Measurements from ENCODE around the gene P2RX4. TPM values are rescaled to one million over a fixed set of nuclear protein-coding genes. Genes with fewer than 3 reads are reported as not detected.
A peak's percentile ranks its signal among the peaks of the same experiment; 100 is the strongest.
"Not testable (repeated sequence)": the region's sequence is repeated elsewhere in the genome, so short reads cannot be mapped to it uniquely, and the experiment has no call there.

Gene P2RX4
- total RNA-seq, 2 donors from 2014 or later: 11.5 to 21.1 TPM

DNA sequence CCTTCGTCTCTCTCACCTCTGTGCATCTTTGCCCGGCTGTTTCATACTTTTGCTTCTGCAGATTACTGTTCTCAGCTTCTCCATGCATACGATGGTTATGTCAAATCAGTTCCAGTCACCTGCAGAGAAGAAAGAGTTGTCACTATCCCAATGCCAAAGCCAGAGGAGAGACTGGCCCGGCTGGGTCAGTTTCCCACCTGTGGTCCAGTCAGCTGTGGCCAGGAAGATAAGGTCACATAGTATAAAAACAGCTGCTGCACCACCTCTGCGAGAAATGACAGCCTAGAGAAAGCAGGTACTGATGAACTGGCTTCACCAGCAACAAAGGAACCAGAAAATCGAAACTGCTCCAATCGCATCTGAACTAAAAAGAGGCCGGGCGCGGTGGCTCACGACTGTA is 6.4 kb upstream of the P2RX4 start:
- DNase-seq: no peak
- Histone ChIP-seq H3K4me1 (ENCODE audit: control insufficient read depth, insufficient read depth, low read length) (no peaks in the 10 kb centered on the region), H3K9ac (ENCODE audit: extremely low read depth, low read length, poor library complexity, severe bottlenecking) (no peak overlapping the region), H3K36me3 (ENCODE audit: control insufficient read depth, insufficient read depth, low read length) (no peaks in the 10 kb centered on the region), H3K27ac (ENCODE audit: low read depth, low read length) (no peak overlapping the region), H3K27me3 (ENCODE audit: control insufficient read depth, insufficient read depth, low read length, poor library complexity, severe bottlenecking) (no peaks in the 10 kb centered on the region), H3K4me3 (ENCODE audit: low read length) (no peak overlapping the region), H3K9me3 (ENCODE audit: control insufficient read depth, low read length) (no peaks in the 10 kb centered on the region)
- Mint-ChIP-seq H3K36me3 (ENCODE audit: low read depth) (no peaks in the 10 kb centered on the region), H3K27me3 (ENCODE audit: insufficient read depth) (peaks cover 11% of the 10 kb centered on the region), H3K27ac (no peak overlapping the region), H3K9me3 (no peaks in the 10 kb centered on the region), H3K4me3 (no peak overlapping the region), H3K4me1 (peaks cover 11% of the 10 kb centered on the region)
- TF ChIP-seq, protein P1, sequence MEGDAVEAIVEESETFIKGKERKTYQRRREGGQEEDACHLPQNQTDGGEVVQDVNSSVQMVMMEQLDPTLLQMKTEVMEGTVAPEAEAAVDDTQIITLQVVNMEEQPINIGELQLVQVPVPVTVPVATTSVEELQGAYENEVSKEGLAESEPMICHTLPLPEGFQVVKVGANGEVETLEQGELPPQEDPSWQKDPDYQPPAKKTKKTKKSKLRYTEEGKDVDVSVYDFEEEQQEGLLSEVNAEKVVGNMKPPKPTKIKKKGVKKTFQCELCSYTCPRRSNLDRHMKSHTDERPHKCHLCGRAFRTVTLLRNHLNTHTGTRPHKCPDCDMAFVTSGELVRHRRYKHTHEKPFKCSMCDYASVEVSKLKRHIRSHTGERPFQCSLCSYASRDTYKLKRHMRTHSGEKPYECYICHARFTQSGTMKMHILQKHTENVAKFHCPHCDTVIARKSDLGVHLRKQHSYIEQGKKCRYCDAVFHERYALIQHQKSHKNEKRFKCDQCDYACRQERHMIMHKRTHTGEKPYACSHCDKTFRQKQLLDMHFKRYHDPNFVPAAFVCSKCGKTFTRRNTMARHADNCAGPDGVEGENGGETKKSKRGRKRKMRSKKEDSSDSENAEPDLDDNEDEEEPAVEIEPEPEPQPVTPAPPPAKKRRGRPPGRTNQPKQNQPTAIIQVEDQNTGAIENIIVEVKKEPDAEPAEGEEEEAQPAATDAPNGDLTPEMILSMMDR (conservative IDR thresholded peaks at IDR 0.05): no peak
- 84 to 86% methylated on average over 11 of the region's 11 CpGs for WGBS, 2 experiments (ENCODE audit: insufficient coverage in 1 of 2, insufficient read length in 1 of 2)

DNA sequence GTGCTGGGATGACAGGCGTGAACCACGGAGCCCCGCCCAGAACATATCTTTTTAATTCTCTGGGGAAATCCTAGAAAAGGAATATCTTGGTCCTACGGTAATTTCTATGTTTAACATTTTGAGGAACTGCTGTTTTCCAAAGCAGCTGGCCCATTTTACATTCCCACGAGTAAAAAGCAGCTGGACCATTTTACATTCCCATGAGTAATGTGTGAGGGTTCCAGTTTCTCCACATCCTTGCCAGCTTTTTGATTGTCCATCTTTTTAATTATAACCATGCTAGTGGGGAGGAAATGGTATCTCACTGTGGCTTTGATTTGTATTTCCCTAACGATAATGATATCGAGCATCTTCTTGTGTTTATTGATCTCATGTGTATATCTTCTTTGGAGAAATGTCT is 4.4 kb upstream of the P2RX4 start:
- peaks cover 21% of the 10 kb centered on the region for H3K27me3 Mint-ChIP-seq (ENCODE audit: insufficient read depth)

GRCh38 chr12:121208571-121208970 is 1.4 kb upstream of the P2RX4 start:
- WGBS, 2 experiments (ENCODE audit: insufficient coverage in 1 of 2, insufficient read length in 1 of 2): 95% methylated on average over 9 to 10 of the region's 10 CpGs
- peaks cover 21% of the 10 kb centered on the region for H3K27me3 Mint-ChIP-seq (ENCODE audit: insufficient read depth)
- not testable (repeated sequence) for DNase-seq; H3K4me3 ChIP-seq (ENCODE audit: low read length); H3K27ac Mint-ChIP-seq; H3K9me3 Mint-ChIP-seq; H3K4me1 ChIP-seq (ENCODE audit: control insufficient read depth, insufficient read depth, low read length); H3K27me3 ChIP-seq (ENCODE audit: control insufficient read depth, insufficient read depth, low read length, poor library complexity, severe bottlenecking); H3K27ac ChIP-seq (ENCODE audit: low read depth, low read length); H3K4me1 Mint-ChIP-seq; H3K4me3 Mint-ChIP-seq; H3K9ac ChIP-seq (ENCODE audit: extremely low read depth, low read length, poor library complexity, severe bottlenecking); H3K36me3 Mint-ChIP-seq (ENCODE audit: low read depth); H3K9me3 ChIP-seq (ENCODE audit: control insufficient read depth, low read length); H3K36me3 ChIP-seq (ENCODE audit: control insufficient read depth, insufficient read depth, low read length)

More for the DNA sequence above, 4.4 kb upstream of the P2RX4 start:
- Histone ChIP-seq H3K9me3 (ENCODE audit: control insufficient read depth, low read length) (no peaks in the 10 kb centered on the region), H3K27me3 (ENCODE audit: control insufficient read depth, insufficient read depth, low read length, poor library complexity, severe bottlenecking) (no peaks in the 10 kb centered on the region), H3K36me3 (ENCODE audit: control insufficient read depth, insufficient read depth, low read length) (no peaks in the 10 kb centered on the region), H3K9ac (ENCODE audit: extremely low read depth, low read length, poor library complexity, severe bottlenecking) (no peak overlapping the region), H3K4me1 (ENCODE audit: control insufficient read depth, insufficient read depth, low read length) (no peaks in the 10 kb centered on the region), H3K27ac (ENCODE audit: low read depth, low read length) (no peak overlapping the region), H3K4me3 (ENCODE audit: low read length) (no peak overlapping the region)
- 90 to 91% methylated on average over 6 to 7 of the region's 7 CpGs for WGBS, 2 experiments (ENCODE audit: insufficient coverage in 1 of 2, insufficient read length in 1 of 2)
- no peak overlapping the region for H3K4me3 Mint-ChIP-seq
- peaks cover 11% of the 10 kb centered on the region for H3K4me1 Mint-ChIP-seq
- TF ChIP-seq, protein P1 (conservative IDR thresholded peaks at IDR 0.05): no peak
- H3K27ac Mint-ChIP-seq: no peak overlapping the region
- no peaks in the 10 kb centered on the region for H3K36me3 Mint-ChIP-seq (ENCODE audit: low read depth)
- H3K9me3 Mint-ChIP-seq: no peaks in the 10 kb centered on the region
- no peak for DNase-seq

GRCh38 chr12:121209221-121209620 is 708 bp upstream of the P2RX4 start:
- no peak overlapping the region for H3K9ac ChIP-seq (ENCODE audit: extremely low read depth, low read length, poor library complexity, severe bottlenecking)
- no peak overlapping the region for H3K27ac ChIP-seq (ENCODE audit: low read depth, low read length)

More at GRCh38 chr12:121209221-121209620, 708 bp upstream of the P2RX4 start:
- Mint-ChIP-seq H3K9me3 (no peaks in the 10 kb centered on the region), H3K27me3 (ENCODE audit: insufficient read depth) (peaks cover 19% of the 10 kb centered on the region), H3K4me3 (peak overlapping the region; percentile 76), H3K4me1 (peaks cover 3% of the 10 kb centered on the region), H3K27ac (no peak overlapping the region), H3K36me3 (ENCODE audit: low read depth) (peaks cover 3% of the 10 kb centered on the region)
- WGBS, 2 experiments (ENCODE audit: insufficient coverage in 1 of 2, insufficient read length in 1 of 2): 90 to 91% methylated on average over 14 to 15 of the region's 15 CpGs
- DNase-seq: no peak
- Histone ChIP-seq H3K27me3 (ENCODE audit: control insufficient read depth, insufficient read depth, low read length, poor library complexity, severe bottlenecking) (no peaks in the 10 kb centered on the region), H3K9me3 (ENCODE audit: control insufficient read depth, low read length) (no peaks in the 10 kb centered on the region), H3K4me3 (ENCODE audit: low read length) (no peak overlapping the region), H3K36me3 (ENCODE audit: control insufficient read depth, insufficient read depth, low read length) (no peaks in the 10 kb centered on the region), H3K4me1 (ENCODE audit: control insufficient read depth, insufficient read depth, low read length) (no peaks in the 10 kb centered on the region)
- TF ChIP-seq, protein P1 (conservative IDR thresholded peaks at IDR 0.05): no peak
